PC-9 (cell line): ENCODE measurements around the gene RSPH10B2.
"Not testable (repeated sequence)": the region's sequence is repeated elsewhere in the genome, so short reads cannot be mapped to it uniquely, and the experiment has no call there.

ENCODE experiments used
- EZH2 ChIP-seq: fragments of 200-600 bp; sonication (generic); IDR thresholded peaks from 2 replicates; pipeline ENCODE4 v1.8.0; 2017; ENCODE audit warnings: antibody characterized with exemption, low read depth
- TF ChIP-seq, protein P1 (sequence below): fragments of 200-600 bp; sonication (generic); conservative IDR thresholded peaks from 2 replicates; pipeline ENCODE4 v1.6.1; 2017; ENCODE audit warnings: mixed run types, antibody characterized with exemption, mild to moderate bottlenecking, moderate library complexity

DNA sequence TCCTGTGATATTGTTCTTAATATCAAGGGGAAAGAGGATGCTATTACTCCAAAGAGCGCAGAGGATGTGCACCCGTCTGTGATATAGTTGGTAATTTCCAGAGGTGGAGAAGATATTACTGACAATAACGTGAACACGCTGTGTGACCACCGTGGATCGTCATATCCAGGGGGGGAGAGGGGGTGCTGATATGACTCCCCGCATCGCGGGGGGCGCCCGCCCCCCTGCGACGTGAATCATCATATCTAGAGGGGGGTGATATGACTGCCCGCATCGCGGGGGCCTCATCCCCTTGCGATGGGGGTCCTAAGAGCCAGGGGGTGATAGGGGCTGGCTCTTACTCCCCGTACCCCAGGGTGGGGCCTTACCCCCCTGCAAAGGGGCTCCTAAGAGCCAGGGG, 93.8 kb downstream of the RSPH10B2 start:
- TF ChIP-seq, protein P1, sequence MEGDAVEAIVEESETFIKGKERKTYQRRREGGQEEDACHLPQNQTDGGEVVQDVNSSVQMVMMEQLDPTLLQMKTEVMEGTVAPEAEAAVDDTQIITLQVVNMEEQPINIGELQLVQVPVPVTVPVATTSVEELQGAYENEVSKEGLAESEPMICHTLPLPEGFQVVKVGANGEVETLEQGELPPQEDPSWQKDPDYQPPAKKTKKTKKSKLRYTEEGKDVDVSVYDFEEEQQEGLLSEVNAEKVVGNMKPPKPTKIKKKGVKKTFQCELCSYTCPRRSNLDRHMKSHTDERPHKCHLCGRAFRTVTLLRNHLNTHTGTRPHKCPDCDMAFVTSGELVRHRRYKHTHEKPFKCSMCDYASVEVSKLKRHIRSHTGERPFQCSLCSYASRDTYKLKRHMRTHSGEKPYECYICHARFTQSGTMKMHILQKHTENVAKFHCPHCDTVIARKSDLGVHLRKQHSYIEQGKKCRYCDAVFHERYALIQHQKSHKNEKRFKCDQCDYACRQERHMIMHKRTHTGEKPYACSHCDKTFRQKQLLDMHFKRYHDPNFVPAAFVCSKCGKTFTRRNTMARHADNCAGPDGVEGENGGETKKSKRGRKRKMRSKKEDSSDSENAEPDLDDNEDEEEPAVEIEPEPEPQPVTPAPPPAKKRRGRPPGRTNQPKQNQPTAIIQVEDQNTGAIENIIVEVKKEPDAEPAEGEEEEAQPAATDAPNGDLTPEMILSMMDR = not testable (repeated sequence)
- not testable (repeated sequence) for TF ChIP-seq EZH2
